Hematopoietic multipotent progenitor cell treated with erythropoietin and hydrocortisone succinate and interleukin-3 and kit ligand, for 17 days (in vitro differentiated cells): ENCODE measurements around the gene TPM2.
A peak's percentile ranks its signal among the peaks of the same experiment; 100 is the strongest.
"Not testable (repeated sequence)": the region's sequence is repeated elsewhere in the genome, so short reads cannot be mapped to it uniquely, and the experiment has no call there.

Experiments
- DNase-seq: peaks from one replicate; pipeline ENCODE4 v3.0.0-alpha.2; 2015; ENCODE audit warnings: low spot score

Gene TPM2

GRCh38 chr9:35656348-35656747 lies 33.4 kb downstream of the TPM2 start:
- DNase-seq = no peak

- DNase-seq = no peak
Observed at GRCh38 chr9:35653611-35654010, 36.1 kb downstream of the TPM2 start.

GRCh38 chr9:35652829-35653209 lies 36.9 kb downstream of the TPM2 start:
- DNase-seq = no peak

GRCh38 chr9:35651956-35652828 lies 37.5 kb downstream of the TPM2 start:
- no peak for DNase-seq

- no peak for DNase-seq
Observed at GRCh38 chr9:35650341-35651158, 39.2 kb downstream of the TPM2 start, which contains the start of gene SIT1. Gene SIT1, minus strand, starts transcription at chr9:35650931. Its CDS starts 78 bp downstream, at chr9:35650853.

GRCh38 chr9:35649431-35650340 lies 40.0 kb downstream of the TPM2 start:
- DNase-seq = no peak

- DNase-seq = peak; percentile 87
Observed at GRCh38 chr9:35646533-35647265, 43.0 kb downstream of the TPM2 start.

GRCh38 chr9:35646153-35646532 lies 43.6 kb downstream of the TPM2 start:
- DNase-seq = no peak

- DNase-seq = not testable (repeated sequence)
Observed at GRCh38 chr9:35645736-35646135, 44.0 kb downstream of the TPM2 start.

GRCh38 chr9:35643046-35643445 lies 46.7 kb downstream of the TPM2 start:
- DNase-seq = no peak

- not testable (repeated sequence) for DNase-seq
Observed at GRCh38 chr9:35641478-35641877, 48.2 kb downstream of the TPM2 start.

- DNase-seq = not testable (repeated sequence)
Observed at GRCh38 chr9:35640431-35640830, 49.3 kb downstream of the TPM2 start.

- DNase-seq = no peak
Observed at GRCh38 chr9:35639631-35640030, 50.1 kb downstream of the TPM2 start.

- not testable (repeated sequence) for DNase-seq
Observed at GRCh38 chr9:35639225-35639624, 50.5 kb downstream of the TPM2 start.

- not testable (repeated sequence) for DNase-seq
Observed at GRCh38 chr9:35638751-35639150, 51.0 kb downstream of the TPM2 start.

- DNase-seq = not testable (repeated sequence)
Observed at GRCh38 chr9:35637427-35637955, 52.2 kb downstream of the TPM2 start.

- not testable (repeated sequence) for DNase-seq
Observed at GRCh38 chr9:35636877-35637246, 52.9 kb downstream of the TPM2 start.

- no peak for DNase-seq
Observed at GRCh38 chr9:35636135-35636876, 53.4 kb downstream of the TPM2 start.

- no peak for DNase-seq
Observed at GRCh38 chr9:35635730-35636129, 54.0 kb downstream of the TPM2 start.
